ENCODE results near the gene RNF17. TPM values are rescaled to one million over a fixed set of nuclear protein-coding genes. Genes with fewer than 3 reads are reported as not detected.

Gene RNF17
- total and polyA plus RNA-seq, 9 donors: 0.14 to 0.73 (median 0.32) TPM; not detected in 3

GRCh38 chr13:24851546-24851945 lies 87.6 kb downstream of the RNF17 start:
- DNase-seq: no peak
- Histone ChIP-seq H3K27ac (ENCODE audit: low read length) (no peak overlapping the region), H3K9me3 (replicated peaks; ENCODE audit: control insufficient read depth, low read depth, low read length) (no peaks in the 10 kb centered on the region), H3K4me1 (ENCODE audit: control insufficient read depth, insufficient read depth, low read length) (no peaks in the 10 kb centered on the region), H3K36me3 (ENCODE audit: control insufficient read depth, insufficient read depth, low read length) (no peaks in the 10 kb centered on the region), H3K4me3 (ENCODE audit: low read length) (no peak overlapping the region), H3K27me3 (ENCODE audit: control insufficient read depth, insufficient read depth, low read length) (no peaks in the 10 kb centered on the region)
- WGBS (ENCODE audit: insufficient coverage): no CpG with 5 or more reads among the region's 1 CpG

GRCh38 chr13:24854311-24854710 lies 90.3 kb downstream of the RNF17 start:
- H3K36me3 ChIP-seq (ENCODE audit: control insufficient read depth, insufficient read depth, low read length): no peaks in the 10 kb centered on the region
- no peak overlapping the region for H3K27ac ChIP-seq (ENCODE audit: low read length)
- no peaks in the 10 kb centered on the region for H3K9me3 ChIP-seq (replicated peaks; ENCODE audit: control insufficient read depth, low read depth, low read length)

GRCh38 chr13:24858953-24859352 lies 95.0 kb downstream of the RNF17 start:
- no peaks in the 10 kb centered on the region for H3K4me1 ChIP-seq (ENCODE audit: control insufficient read depth, insufficient read depth, low read length)
- H3K4me3 ChIP-seq (ENCODE audit: low read length): no peak overlapping the region
- WGBS (ENCODE audit: insufficient coverage): 80% methylated on average over 3 of the region's 5 CpGs
- H3K27me3 ChIP-seq (ENCODE audit: control insufficient read depth, insufficient read depth, low read length): no peaks in the 10 kb centered on the region
- H3K27ac ChIP-seq (ENCODE audit: low read length): no peak overlapping the region
- H3K9me3 ChIP-seq (replicated peaks; ENCODE audit: control insufficient read depth, low read depth, low read length): no peaks in the 10 kb centered on the region
- H3K36me3 ChIP-seq (ENCODE audit: control insufficient read depth, insufficient read depth, low read length): no peaks in the 10 kb centered on the region
- no peak for DNase-seq

More at GRCh38 chr13:24854311-24854710, 90.3 kb downstream of the RNF17 start:
- H3K4me3 ChIP-seq (ENCODE audit: low read length): no peak overlapping the region
- no peaks in the 10 kb centered on the region for H3K27me3 ChIP-seq (ENCODE audit: control insufficient read depth, insufficient read depth, low read length)
- no peaks in the 10 kb centered on the region for H3K4me1 ChIP-seq (ENCODE audit: control insufficient read depth, insufficient read depth, low read length)
- no peak for DNase-seq

GRCh38 chr13:24860770-24861169 lies 96.8 kb downstream of the RNF17 start:
- Histone ChIP-seq H3K9me3 (replicated peaks; ENCODE audit: control insufficient read depth, low read depth, low read length) (no peaks in the 10 kb centered on the region), H3K4me3 (ENCODE audit: low read length) (no peak overlapping the region), H3K27me3 (ENCODE audit: control insufficient read depth, insufficient read depth, low read length) (no peaks in the 10 kb centered on the region), H3K4me1 (ENCODE audit: control insufficient read depth, insufficient read depth, low read length) (no peaks in the 10 kb centered on the region), H3K27ac (ENCODE audit: low read length) (no peak overlapping the region), H3K36me3 (ENCODE audit: control insufficient read depth, insufficient read depth, low read length) (no peaks in the 10 kb centered on the region)
- no CpG with 5 or more reads among the region's 4 CpGs for WGBS (ENCODE audit: insufficient coverage)
- DNase-seq: no peak

- H3K4me1 ChIP-seq (ENCODE audit: control insufficient read depth, insufficient read depth, low read length): no peaks in the 10 kb centered on the region
- H3K27me3 ChIP-seq (ENCODE audit: control insufficient read depth, insufficient read depth, low read length): no peaks in the 10 kb centered on the region
- 75% methylated on average over 2 of the region's 8 CpGs for WGBS (ENCODE audit: insufficient coverage)
- DNase-seq: no peak
- H3K27ac ChIP-seq (ENCODE audit: low read length): no peak overlapping the region
- no peak overlapping the region for H3K4me3 ChIP-seq (ENCODE audit: low read length)
- H3K36me3 ChIP-seq (ENCODE audit: control insufficient read depth, insufficient read depth, low read length): no peaks in the 10 kb centered on the region
- no peaks in the 10 kb centered on the region for H3K9me3 ChIP-seq (replicated peaks; ENCODE audit: control insufficient read depth, low read depth, low read length)
Measured at GRCh38 chr13:24861617-24862362, 97.8 kb downstream of the RNF17 start.

- Histone ChIP-seq H3K4me3 (ENCODE audit: low read length) (no peak overlapping the region), H3K27me3 (ENCODE audit: control insufficient read depth, insufficient read depth, low read length) (no peaks in the 10 kb centered on the region), H3K4me1 (ENCODE audit: control insufficient read depth, insufficient read depth, low read length) (no peaks in the 10 kb centered on the region), H3K36me3 (ENCODE audit: control insufficient read depth, insufficient read depth, low read length) (no peaks in the 10 kb centered on the region), H3K27ac (ENCODE audit: low read length) (no peak overlapping the region), H3K9me3 (replicated peaks; ENCODE audit: control insufficient read depth, low read depth, low read length) (no peaks in the 10 kb centered on the region)
- DNase-seq: no peak
- WGBS (ENCODE audit: insufficient coverage): 59% methylated on average over 3 of the region's 9 CpGs
Measured at GRCh38 chr13:24863748-24864540, 100.0 kb downstream of the RNF17 start.

- no peak overlapping the region for H3K4me3 ChIP-seq (ENCODE audit: low read length)
- H3K36me3 ChIP-seq (ENCODE audit: control insufficient read depth, insufficient read depth, low read length): no peaks in the 10 kb centered on the region
- no peaks in the 10 kb centered on the region for H3K27me3 ChIP-seq (ENCODE audit: control insufficient read depth, insufficient read depth, low read length)
- WGBS (ENCODE audit: insufficient coverage): no CpG with 5 or more reads among the region's 2 CpGs
- H3K27ac ChIP-seq (ENCODE audit: low read length): no peak overlapping the region
- H3K9me3 ChIP-seq (replicated peaks; ENCODE audit: control insufficient read depth, low read depth, low read length): no peaks in the 10 kb centered on the region
- DNase-seq: no peak
- no peaks in the 10 kb centered on the region for H3K4me1 ChIP-seq (ENCODE audit: control insufficient read depth, insufficient read depth, low read length)
Measured at GRCh38 chr13:24864579-24864978, 100.6 kb downstream of the RNF17 start.

GRCh38 chr13:24865163-24865953 lies 101.4 kb downstream of the RNF17 start:
- WGBS (ENCODE audit: insufficient coverage): no CpG with 5 or more reads among the region's 5 CpGs
- H3K27me3 ChIP-seq (ENCODE audit: control insufficient read depth, insufficient read depth, low read length): no peaks in the 10 kb centered on the region

GRCh38 chr13:24866488-24866887 lies 102.5 kb downstream of the RNF17 start:
- no peaks in the 10 kb centered on the region for H3K27me3 ChIP-seq (ENCODE audit: control insufficient read depth, insufficient read depth, low read length)
- no peaks in the 10 kb centered on the region for H3K9me3 ChIP-seq (replicated peaks; ENCODE audit: control insufficient read depth, low read depth, low read length)
- no peaks in the 10 kb centered on the region for H3K4me1 ChIP-seq (ENCODE audit: control insufficient read depth, insufficient read depth, low read length)
- WGBS (ENCODE audit: insufficient coverage): no CpG with 5 or more reads among the region's 2 CpGs
- no peaks in the 10 kb centered on the region for H3K36me3 ChIP-seq (ENCODE audit: control insufficient read depth, insufficient read depth, low read length)
- no peak overlapping the region for H3K27ac ChIP-seq (ENCODE audit: low read length)
- DNase-seq: no peak
- no peak overlapping the region for H3K4me3 ChIP-seq (ENCODE audit: low read length)

More at GRCh38 chr13:24865163-24865953, 101.4 kb downstream of the RNF17 start:
- H3K36me3 ChIP-seq (ENCODE audit: control insufficient read depth, insufficient read depth, low read length): no peaks in the 10 kb centered on the region
- no peak overlapping the region for H3K4me3 ChIP-seq (ENCODE audit: low read length)
- H3K9me3 ChIP-seq (replicated peaks; ENCODE audit: control insufficient read depth, low read depth, low read length): no peaks in the 10 kb centered on the region
- DNase-seq: peak; percentile 12
- no peak overlapping the region for H3K27ac ChIP-seq (ENCODE audit: low read length)
- H3K4me1 ChIP-seq (ENCODE audit: control insufficient read depth, insufficient read depth, low read length): no peaks in the 10 kb centered on the region

GRCh38 chr13:24868874-24869273 lies 104.9 kb downstream of the RNF17 start:
- H3K9me3 ChIP-seq (replicated peaks; ENCODE audit: control insufficient read depth, low read depth, low read length): no peaks in the 10 kb centered on the region
- H3K27ac ChIP-seq (ENCODE audit: low read length): no peak overlapping the region
- no peaks in the 10 kb centered on the region for H3K36me3 ChIP-seq (ENCODE audit: control insufficient read depth, insufficient read depth, low read length)
- H3K4me3 ChIP-seq (ENCODE audit: low read length): no peak overlapping the region
- DNase-seq: no peak
- WGBS (ENCODE audit: insufficient coverage): no CpG with 5 or more reads among the region's 4 CpGs
- no peaks in the 10 kb centered on the region for H3K4me1 ChIP-seq (ENCODE audit: control insufficient read depth, insufficient read depth, low read length)
- no peaks in the 10 kb centered on the region for H3K27me3 ChIP-seq (ENCODE audit: control insufficient read depth, insufficient read depth, low read length)

All from muscle of leg (tissue), 11 donors.